Keratinocyte (primary cell): ENCODE results near the gene MYH13. TPM values are rescaled to one million over a fixed set of nuclear protein-coding genes. Genes with fewer than 3 reads are reported as not detected.
A peak's percentile ranks its signal among the peaks of the same experiment; 100 is the strongest.

Experiments
- DNase-seq: peaks from one replicate; pipeline ENCODE4 v3.0.0-alpha.2; 2011; ENCODE audit warnings: low read depth, missing footprints, low spot score
- FAIRE-seq: peaks from 2 replicates; lab custom pipeline; 2011; peaks lifted over from hg19 to GRCh38; lab: Jason Lieb, UNC
- H2AFZ ChIP-seq: 2 replicates; pipeline ENCODE4 v1.6.0; 2012; ENCODE audit warnings: low read length, control low read depth, inconsistent platforms; ENCODE audit not compliant: control insufficient read depth
- H3K27ac ChIP-seq: 2 replicates; pipeline ENCODE4 v1.5.1; 2011; ENCODE audit warnings: low read length; ENCODE audit not compliant: control insufficient read depth, insufficient read depth
- H3K27me3 ChIP-seq: 3 replicates; pipeline ENCODE4 v1.6.0; 2011; ENCODE audit warnings: low read length; ENCODE audit not compliant: control insufficient read depth, insufficient read depth; ENCODE audit errors: extremely low read depth
- H3K36me3 ChIP-seq, 2 experiments: 2 replicates in 1 of 2; 3 replicates in 1 of 2; pipeline ENCODE4 v1.5.1; 2011; ENCODE audit warnings: low read length in 2 of 2, mild to moderate bottlenecking in 1 of 2; ENCODE audit not compliant: control insufficient read depth in 2 of 2, insufficient read depth in 2 of 2; ENCODE audit errors: extremely low read depth in 1 of 2
- H3K4me1 ChIP-seq: 3 replicates; pipeline ENCODE4 v1.5.1; 2011; ENCODE audit warnings: low read length; ENCODE audit not compliant: control insufficient read depth, insufficient read depth; ENCODE audit errors: extremely low read depth
- H3K4me2 ChIP-seq: 3 replicates; pipeline ENCODE4 v1.6.0; 2011; ENCODE audit warnings: low read depth, low read length; ENCODE audit not compliant: control insufficient read depth, insufficient read depth; ENCODE audit errors: extremely low read depth
- H3K4me3 ChIP-seq, 3 experiments: fragments of 200-600 bp in 1 of 3; sonication (generic) in 1 of 3; 2 replicates in 2 of 3; 3 replicates in 1 of 3; pipeline ENCODE4 v1.5.1; 2011 to 2016; ENCODE audit warnings: low read length in 3 of 3, mild to moderate bottlenecking in 3 of 3, control low read depth in 2 of 3, inconsistent platforms in 1 of 3, low read depth in 1 of 3, mixed read lengths in 1 of 3, mixed run types in 1 of 3, moderate library complexity in 1 of 3; ENCODE audit not compliant: control insufficient read depth in 2 of 3, insufficient read depth in 2 of 3; ENCODE audit errors: extremely low read depth in 1 of 3
- H3K79me2 ChIP-seq: 2 replicates; pipeline ENCODE4 v1.6.0; 2012; ENCODE audit warnings: low read length; ENCODE audit not compliant: control insufficient read depth, insufficient read depth
- H3K9ac ChIP-seq: 3 replicates; pipeline ENCODE4 v1.6.0; 2011; ENCODE audit warnings: low read length; ENCODE audit not compliant: control insufficient read depth, insufficient read depth; ENCODE audit errors: extremely low read depth
- H3K9me1 ChIP-seq: 3 replicates; pipeline ENCODE4 v1.6.0; 2011; ENCODE audit warnings: low read length; ENCODE audit not compliant: control insufficient read depth, insufficient read depth; ENCODE audit errors: extremely low read depth
- H3K9me3 ChIP-seq: 2 replicates; pipeline ENCODE4 v1.5.1; 2012; ENCODE audit warnings: low read depth, low read length; ENCODE audit not compliant: control insufficient read depth
- H4K20me1 ChIP-seq: 3 replicates; pipeline ENCODE4 v1.6.0; 2011; ENCODE audit warnings: low read length; ENCODE audit not compliant: control insufficient read depth, insufficient read depth; ENCODE audit errors: extremely low read depth
- EZH2 ChIP-seq: IDR thresholded peaks from one replicate; pipeline ENCODE4 v1.6.1; 2012; ENCODE audit warnings: inconsistent platforms, mild to moderate bottlenecking, low read length, moderate library complexity
- dilution Hi-C: fragments of 300-500 bp; cut with MboI; formaldehyde crosslinking; loops from one replicate; pipeline ENCODE4 v1.7.0; 2020; ENCODE audit warnings: low sequenced_read_pairs; ENCODE audit not compliant: extremely low pct_ligation_motif_present
- polyA plus RNA-seq, 5 experiments: library from polyadenylated mRNA; depleted of rRNA in 3 of 5; stranded (reverse) in 3 of 5; stranded (forward) in 1 of 5; unstranded in 1 of 5; fragments of >200 nt; gene quantifications; 1 replicate in 1 of 5; 2 replicates in 3 of 5; 3 replicates in 1 of 5; pipeline versions ENCODE4 v1.2.1 to v1.2.3, GENCODE V29; 2011 to 2012; ENCODE audit warnings: missing spikeins in 2 of 5, low read depth in 1 of 5, low replicate concordance in 1 of 5
- TF ChIP-seq, protein P1 (sequence below), 3 experiments: IDR thresholded peaks in 1 of 3; conservative IDR thresholded peaks in 1 of 3; optimal IDR thresholded peaks in 1 of 3; 2 replicates in 2 of 3; 3 replicates in 1 of 3; pipeline versions ENCODE3 to v1.5.1; 2011; ENCODE audit warnings: low read length in 3 of 3, mild to moderate bottlenecking in 3 of 3, moderate library complexity in 2 of 3, control low read depth in 1 of 3, inconsistent platforms in 1 of 3; ENCODE audit not compliant: insufficient read depth in 2 of 3; ENCODE audit errors: extremely low read depth in 1 of 3

Gene MYH13
- polyA plus RNA-seq, 1 donor (not counting 4 experiments of a cell fraction or from before 2014, with no cell fraction given): not detected

DNA sequence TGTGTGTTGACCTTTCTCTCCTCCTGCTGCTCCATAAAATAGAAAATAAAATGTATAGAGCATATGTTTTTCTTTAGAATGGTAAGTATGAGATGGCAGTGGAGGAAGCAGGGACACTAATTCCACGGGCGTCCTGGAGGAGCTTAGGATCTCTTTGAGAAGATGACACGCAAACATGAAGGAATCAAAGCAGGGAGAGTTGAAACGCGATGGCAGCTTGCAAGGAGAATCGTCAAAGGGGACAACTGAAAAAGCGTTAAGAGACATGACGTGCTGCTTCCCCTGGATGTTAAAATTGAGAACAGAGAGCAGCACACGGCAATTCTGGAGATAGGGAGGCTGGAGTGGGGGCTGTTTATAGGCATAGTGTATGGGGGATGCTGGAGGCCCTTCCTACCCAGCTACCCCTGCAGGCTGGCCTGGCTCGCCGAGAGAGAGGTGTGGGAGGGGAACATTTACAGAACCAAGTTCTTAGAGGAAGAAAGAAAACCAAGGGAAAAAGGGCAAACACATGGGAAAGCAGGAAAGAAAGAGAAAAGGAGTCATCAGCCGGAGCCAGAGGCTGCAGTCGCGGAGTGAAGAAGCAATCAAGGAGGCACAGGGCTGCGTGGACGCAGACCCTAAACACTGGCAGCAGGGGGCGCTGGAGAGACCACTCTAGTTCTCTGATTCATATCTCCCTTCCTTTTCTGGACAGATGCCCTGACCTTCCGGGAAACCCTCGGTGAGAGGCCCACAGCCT is 55.8 kb downstream of the MYH13 start:
- dilution Hi-C loops: no loop called here
- no peak for DNase-seq

DNA sequence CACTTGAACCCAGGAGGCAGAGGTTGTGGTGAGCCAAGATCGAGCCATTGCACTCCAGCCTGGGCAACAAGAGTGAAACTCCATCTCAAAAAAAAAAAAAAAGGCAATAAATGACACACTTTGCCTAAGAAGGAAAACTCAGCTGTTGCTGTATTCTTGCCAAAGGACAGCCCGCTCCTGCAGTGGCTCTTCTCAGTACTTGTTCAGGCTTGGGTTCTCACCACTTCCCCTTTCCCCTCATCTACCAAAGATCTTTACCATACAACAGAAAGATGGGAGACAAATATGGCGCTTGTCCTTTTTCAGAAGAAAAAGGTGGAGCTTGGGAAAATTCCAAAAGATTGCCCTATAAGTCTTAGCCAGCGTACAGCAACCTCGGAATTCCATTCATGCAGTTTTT is 58.5 kb downstream of the MYH13 start:
- no peak for DNase-seq

More for the DNA sequence above, 55.8 kb downstream of the MYH13 start:
- Histone ChIP-seq H3K9me1 (no peaks in the 10 kb centered on the region), H3K36me3 (no peaks in the 10 kb centered on the region), H3K79me2 (no peaks in the 10 kb centered on the region), H3K27ac (no peak overlapping the region), H3K9ac (no peak overlapping the region), H3K27me3 (no peaks in the 10 kb centered on the region), H3K4me2 (no peak overlapping the region), H3K9me3 (no peaks in the 10 kb centered on the region), H3K4me3 (no peak overlapping the region), H2AFZ (no peak overlapping the region), H3K4me1 (no peaks in the 10 kb centered on the region), H4K20me1 (no peaks in the 10 kb centered on the region)
- FAIRE-seq: peak; percentile 57
- no peak for TF ChIP-seq EZH2
- TF ChIP-seq, protein P1, sequence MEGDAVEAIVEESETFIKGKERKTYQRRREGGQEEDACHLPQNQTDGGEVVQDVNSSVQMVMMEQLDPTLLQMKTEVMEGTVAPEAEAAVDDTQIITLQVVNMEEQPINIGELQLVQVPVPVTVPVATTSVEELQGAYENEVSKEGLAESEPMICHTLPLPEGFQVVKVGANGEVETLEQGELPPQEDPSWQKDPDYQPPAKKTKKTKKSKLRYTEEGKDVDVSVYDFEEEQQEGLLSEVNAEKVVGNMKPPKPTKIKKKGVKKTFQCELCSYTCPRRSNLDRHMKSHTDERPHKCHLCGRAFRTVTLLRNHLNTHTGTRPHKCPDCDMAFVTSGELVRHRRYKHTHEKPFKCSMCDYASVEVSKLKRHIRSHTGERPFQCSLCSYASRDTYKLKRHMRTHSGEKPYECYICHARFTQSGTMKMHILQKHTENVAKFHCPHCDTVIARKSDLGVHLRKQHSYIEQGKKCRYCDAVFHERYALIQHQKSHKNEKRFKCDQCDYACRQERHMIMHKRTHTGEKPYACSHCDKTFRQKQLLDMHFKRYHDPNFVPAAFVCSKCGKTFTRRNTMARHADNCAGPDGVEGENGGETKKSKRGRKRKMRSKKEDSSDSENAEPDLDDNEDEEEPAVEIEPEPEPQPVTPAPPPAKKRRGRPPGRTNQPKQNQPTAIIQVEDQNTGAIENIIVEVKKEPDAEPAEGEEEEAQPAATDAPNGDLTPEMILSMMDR (optimal IDR thresholded peaks at IDR 0.05 in 1 of 3, IDR thresholded peaks at IDR 0.05 in 1 of 3, conservative IDR thresholded peaks at IDR 0.05 in 1 of 3; ENCODE audit: extremely low read depth in 1 of 3, insufficient read depth in 2 of 3, low read length in 3 of 3): peak; percentile 53 to 75 (median 65)

More for the DNA sequence above, 58.5 kb downstream of the MYH13 start:
- dilution Hi-C loops: no loop called here
- TF ChIP-seq, protein P1 (optimal IDR thresholded peaks at IDR 0.05 in 1 of 3, IDR thresholded peaks at IDR 0.05 in 1 of 3, conservative IDR thresholded peaks at IDR 0.05 in 1 of 3; ENCODE audit: extremely low read depth in 1 of 3, insufficient read depth in 2 of 3, low read length in 3 of 3): no peak
- TF ChIP-seq EZH2: no peak
- no peaks in the 10 kb centered on the region for H3K9me1 ChIP-seq
- no peaks in the 10 kb centered on the region for H3K27me3 ChIP-seq
- no peak overlapping the region for H3K9ac ChIP-seq
- no peak overlapping the region for H3K4me3 ChIP-seq
- no peak overlapping the region for H2AFZ ChIP-seq
- no peak overlapping the region for H3K4me2 ChIP-seq
- no peak overlapping the region for H3K27ac ChIP-seq
- no peaks in the 10 kb centered on the region for H3K79me2 ChIP-seq
- no peaks in the 10 kb centered on the region for H3K4me1 ChIP-seq
- no peaks in the 10 kb centered on the region for H4K20me1 ChIP-seq
- FAIRE-seq: no peak
- no peaks in the 10 kb centered on the region for H3K9me3 ChIP-seq
- no peaks in the 10 kb centered on the region for H3K36me3 ChIP-seq
